NCI-H2227 (cell line): Measurements from ENCODE around the gene PCYT1B.
"Not testable (repeated sequence)": the region's sequence is repeated elsewhere in the genome, so short reads cannot be mapped to it uniquely, and the experiment has no call there.

Experiments
- DNase-seq: peaks from one replicate; lab custom pipeline; 2025; ENCODE audit not compliant: unreplicated experiment; lab: John Stamatoyannopoulos, UW

The PCYT1B gene

DNA sequence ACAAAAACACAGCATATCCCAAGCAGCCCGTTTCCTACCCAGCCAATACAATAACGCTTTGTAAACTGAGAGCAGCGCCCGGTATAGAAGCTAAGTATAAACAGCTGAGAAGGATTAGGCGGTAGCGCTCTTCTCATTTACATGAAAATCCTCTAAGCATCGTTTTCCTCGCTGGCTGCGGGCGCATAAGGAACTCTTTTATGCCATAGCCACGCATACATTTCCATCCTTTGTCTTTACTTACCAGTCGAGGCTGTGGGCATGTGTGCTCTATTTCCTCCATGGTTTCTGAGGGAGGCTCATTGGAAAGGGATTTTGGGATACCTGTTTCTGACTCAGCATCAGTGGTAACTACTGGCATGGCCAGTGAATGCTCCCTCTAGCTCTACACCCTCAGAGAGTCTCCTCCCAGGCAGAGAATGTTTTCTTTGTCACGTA, 383 bp downstream of the PCYT1B start:
- peak; percentile 60 for DNase-seq

DNA sequence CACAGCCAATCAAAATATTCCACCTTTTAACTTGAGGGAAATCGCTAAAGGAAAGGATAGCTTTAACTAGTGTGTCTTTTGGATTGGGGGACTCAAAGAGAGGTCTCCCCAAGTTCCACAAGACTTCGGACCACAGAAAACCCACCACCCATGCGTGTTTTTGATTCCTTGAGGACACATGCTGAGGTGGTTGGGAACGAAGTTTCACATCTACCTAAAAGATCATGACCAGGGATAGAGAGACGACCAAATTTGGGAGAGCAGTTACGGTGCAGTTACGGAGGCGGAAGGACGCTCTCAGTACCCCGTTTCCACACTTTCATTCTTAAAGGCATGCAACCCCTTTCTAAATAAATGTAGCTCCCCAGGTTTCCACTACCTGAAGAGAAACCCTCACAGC, 1.1 kb downstream of the PCYT1B start:
- no peak for DNase-seq

DNA sequence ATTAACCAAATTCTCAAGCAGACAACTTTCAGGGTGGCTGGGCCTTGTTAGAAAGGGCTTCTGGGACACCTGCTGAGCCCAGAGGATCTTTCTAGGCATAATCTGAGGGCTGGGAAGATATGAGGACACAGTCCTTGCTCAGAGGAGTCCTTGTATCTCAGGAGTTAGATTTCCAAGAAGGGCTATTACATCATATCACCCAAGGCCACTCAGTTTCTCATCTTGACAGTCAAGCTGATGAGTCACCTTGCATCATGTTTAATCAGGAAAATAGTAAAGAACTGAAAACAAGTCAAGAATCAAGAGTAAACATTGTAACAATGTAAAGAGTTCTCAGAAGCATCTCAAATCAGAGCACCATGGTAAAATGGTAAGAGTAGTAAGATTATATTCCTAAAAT, 4.0 kb downstream of the PCYT1B start:
- DNase-seq: no peak

DNA sequence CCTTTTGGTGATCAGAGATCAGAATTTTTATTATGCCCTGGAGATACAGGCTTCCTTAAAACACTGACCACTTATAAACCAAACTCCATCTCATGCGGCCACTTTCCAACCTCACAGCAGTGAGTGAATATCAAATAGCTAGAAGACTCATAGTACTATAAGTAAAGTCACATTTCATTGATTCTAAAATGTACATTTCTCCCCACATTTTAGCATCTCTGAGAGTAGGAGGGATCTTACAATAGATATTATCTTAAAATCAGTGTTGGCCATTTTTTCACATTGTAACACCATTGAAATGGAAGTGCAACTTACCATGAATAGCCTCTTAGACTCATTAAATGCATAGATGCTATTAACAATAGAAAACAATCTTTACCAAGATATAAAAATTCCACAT, 17.4 kb downstream of the PCYT1B start:
- DNase-seq: no peak

DNA sequence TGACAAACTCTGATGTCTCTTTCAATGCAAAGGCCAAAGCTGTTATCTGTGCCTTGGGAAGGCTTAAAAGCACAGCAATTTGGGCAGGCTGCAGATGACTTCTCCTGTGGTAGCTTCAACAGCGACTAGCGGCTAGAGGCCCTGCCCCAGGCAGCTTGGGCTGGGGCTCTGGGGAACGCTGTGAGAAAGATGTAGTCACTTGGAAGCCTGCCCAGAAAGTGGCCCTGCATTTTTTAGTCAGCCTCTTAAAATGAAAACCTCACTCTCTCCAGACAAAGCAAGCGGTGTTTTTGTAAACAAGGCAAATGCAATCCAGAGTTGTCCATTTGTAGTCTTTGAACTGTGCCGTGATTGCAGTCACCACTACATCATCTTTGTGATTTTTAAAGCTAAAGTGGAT, 27.5 kb downstream of the PCYT1B start:
- DNase-seq: peak; percentile 61

DNA sequence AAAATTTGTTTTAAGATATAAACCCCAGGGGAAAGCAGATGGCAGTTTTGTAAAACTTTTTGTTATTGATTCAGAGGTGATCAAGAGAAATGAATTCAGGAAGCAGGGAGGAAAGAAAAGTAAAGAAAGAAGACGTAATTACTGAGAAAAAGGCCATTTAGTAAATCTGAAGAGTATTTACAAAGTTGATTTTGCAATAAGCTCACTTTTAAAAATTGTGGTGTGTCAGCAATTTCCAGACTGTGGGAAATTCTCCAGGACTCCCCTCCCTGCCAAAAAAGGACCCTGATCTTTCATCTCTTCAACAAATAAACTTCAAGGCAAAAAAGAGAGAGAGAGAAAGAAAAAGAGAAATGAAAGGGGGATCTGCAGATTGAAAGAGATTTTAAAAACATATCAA, 36.6 kb downstream of the PCYT1B start:
- no peak for DNase-seq

DNA sequence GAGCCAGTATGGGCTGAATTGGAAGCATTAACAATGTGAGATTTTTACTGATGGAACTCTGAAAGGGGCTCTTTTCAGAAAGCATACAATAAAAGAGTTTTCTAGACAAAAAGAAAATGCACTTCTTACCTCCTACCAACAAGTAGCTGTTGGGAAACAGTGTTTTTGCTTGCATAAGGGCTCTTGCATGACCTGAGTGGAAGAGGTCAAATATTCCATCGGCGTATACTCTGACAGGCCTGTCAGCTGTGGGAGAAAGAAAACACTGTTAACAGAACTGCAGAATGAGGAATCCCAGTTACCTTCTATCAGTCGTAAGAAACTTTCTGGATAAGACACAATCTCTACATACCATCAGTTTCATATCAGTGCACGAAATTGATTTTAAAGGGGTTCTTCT, 39.5 kb downstream of the PCYT1B start:
- DNase-seq: no peak

DNA sequence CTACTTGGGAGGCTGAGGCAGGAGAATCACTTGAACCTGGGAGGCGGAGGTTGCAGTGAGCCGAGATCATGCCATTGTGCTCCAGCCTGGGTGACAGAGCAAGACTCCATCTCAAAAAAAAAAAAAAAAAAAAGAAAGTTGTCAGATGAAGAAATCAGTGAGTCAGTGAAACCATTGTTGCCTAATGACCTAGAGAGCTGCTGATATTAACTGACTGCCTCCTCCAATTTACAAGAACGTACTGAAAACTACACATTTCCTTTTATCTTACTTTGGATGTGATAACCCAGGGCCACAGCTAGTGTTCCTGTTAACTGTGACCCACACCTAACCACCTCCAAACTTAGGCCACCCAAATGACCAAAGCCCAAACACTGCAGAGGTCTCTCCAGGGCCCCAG, 41.2 kb downstream of the PCYT1B start:
- DNase-seq: not testable (repeated sequence)

DNA sequence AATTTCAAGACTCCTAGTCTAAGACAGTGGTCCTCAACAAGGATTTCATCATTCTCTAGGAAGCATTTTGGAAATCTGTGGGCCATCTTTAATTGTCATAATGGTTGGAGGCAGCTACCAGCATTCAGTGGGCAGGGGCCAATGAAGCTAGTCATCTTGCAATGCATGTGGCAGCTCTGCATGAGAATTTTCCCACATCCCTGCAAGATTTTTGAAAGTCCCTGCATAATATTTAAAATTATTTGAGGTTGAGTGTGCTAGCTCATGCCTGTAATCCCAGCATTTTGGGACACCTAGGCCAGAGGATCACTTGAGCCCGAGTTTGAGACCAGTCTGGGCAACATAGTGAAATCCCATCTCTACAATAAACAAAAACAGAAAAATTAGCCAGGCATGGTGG, 44.0 kb downstream of the PCYT1B start:
- no peak for DNase-seq

DNA sequence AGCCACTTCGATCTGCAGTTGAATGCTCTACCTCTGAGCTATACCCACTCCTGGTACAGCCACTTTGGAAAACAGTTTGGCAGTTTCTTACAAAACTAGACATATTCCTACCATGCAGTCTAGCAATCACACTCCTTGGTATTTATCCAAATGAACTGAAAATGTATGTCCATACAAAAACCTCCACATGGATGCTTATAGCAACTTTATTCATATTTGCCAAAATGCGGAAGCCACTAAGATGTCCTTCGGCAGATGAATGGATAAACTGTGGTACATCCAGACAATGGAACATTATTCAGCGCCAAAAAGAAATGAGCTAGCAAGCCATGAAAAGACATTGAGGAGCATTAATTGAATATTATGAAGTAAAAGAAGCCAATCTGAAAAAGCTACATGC, 45.3 kb downstream of the PCYT1B start:
- DNase-seq: no peak

DNA sequence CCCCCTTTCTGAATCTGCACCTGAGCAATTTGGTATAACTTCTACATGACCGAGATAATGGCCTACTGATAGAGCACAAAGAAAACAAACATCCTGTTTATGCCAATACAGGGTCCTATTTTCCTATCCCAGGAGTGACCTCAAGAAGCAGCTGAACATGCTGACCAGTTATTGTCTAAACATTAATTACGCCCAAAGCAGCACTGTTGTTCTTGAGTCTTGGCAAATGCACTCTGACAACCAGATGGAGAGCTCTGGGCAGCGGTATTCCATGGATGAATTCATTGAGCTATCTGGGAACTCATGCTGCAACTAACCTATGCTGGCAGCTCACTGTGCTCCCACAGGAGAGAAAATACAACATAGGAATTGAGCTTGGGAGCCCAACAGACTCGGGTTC, 52.6 kb downstream of the PCYT1B start:
- no peak for DNase-seq

DNA sequence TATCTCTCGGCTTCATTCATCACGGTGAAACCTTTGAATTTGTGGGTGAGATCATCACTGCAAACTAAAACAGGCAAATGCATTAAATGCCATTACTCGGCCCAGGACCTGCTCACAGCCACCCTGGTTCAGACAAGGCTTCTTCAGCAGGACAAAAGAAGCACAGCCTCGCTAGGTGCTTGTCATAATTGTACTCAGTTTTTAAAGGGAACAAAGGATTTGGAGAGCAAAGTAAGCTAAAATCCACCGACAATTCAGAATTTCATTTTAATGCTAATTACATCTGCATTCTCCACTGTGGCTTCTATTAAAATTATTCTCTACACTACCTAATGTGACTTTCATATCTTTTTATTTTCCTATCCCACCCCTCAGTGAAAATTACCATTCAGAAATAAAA, 57.0 kb downstream of the PCYT1B start:
- no peak for DNase-seq

DNA sequence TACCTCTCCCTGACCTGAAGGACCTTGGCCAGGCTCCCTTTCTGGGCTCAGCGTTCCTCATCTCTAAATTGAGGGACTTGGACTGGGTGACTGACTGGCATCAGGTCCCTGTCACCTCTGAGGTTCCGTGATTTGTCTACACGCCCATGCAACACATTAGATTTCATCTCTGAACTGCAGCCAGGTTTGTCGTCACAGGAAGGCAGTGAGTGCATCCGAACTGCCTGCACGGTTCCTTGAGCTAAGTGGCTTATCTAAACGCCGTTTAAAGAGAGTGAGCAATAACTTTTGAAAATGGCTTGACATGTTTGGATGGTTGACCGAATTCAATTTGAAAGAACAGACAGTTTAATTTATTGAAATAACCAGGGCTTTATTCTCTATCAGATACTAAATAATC, 70.1 kb downstream of the PCYT1B start:
- DNase-seq: no peak

DNA sequence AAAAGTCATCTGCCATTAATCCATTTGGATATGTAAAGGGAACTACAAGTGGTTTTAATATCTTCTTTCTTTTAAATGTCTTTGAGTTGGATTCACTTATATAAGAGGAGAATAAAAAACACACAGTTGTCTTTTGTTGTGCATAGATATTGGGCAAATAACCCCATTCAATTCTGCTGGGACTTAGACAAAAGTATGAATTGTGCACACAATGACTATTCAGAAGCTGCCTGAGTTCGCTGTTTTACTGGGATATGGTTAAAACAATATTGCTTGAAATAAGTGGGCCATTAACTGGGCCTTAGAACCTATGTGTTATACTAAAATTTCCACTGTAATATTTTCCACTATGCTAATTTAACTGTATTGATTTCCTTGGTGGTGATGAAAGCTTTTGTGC, 71.7 kb downstream of the PCYT1B start:
- no peak for DNase-seq

DNA sequence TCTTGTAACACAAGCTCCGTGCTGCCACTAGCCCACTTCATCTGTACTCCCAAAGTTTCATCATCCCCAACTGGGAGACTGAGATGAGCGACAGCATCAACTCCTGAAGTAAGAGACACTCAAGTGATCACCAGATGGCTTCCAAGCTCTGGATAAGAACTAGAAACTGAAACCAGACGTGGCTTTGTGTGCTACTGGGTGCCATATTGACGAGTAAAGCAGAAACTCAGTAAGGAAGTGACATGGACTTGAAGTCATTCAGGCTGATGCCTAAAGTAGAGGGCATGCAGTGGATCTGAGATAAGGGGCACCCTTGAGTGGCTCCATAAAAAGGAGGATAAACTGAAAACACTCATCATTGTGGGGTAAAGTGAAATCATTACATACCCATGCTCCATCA, 72.4 kb downstream of the PCYT1B start:
- DNase-seq: no peak

DNA sequence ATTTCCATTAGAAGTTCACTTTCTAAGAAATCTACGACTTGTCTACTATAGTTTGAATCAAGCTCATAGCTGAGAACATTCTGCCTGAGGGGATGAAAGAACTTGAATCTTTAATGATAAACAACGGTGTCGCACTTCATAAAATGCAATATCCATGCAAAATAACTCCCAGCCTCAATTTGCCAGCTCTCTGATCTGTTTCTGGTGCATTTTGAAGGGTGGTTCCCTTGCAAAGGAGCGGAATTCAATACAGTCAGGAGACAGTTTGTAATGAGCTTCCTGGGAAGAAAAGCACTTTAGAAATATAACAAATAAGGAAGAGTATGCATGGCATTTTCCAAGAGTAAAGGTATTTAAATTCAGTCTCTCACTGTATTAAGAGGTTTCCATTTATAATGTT, 80.0 kb downstream of the PCYT1B start:
- DNase-seq: no peak

DNA sequence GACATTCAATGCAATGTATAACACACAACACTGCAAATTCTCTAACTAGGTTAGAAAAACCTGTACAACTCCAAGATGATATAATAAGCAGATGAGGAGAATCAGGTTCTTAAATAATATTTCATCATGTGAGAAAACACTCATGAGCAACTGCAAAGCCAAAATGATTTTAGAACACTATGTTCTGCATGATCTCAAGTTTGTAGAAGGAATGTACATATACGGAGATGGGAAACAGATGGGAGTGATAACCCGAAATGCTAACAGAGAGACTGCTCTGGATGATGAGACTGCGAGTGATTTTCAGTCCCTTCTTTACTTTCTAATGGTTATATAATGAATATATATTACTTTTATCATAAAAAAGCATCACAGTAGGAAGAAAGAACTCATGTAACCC, 80.9 kb downstream of the PCYT1B start:
- DNase-seq: no peak

DNA sequence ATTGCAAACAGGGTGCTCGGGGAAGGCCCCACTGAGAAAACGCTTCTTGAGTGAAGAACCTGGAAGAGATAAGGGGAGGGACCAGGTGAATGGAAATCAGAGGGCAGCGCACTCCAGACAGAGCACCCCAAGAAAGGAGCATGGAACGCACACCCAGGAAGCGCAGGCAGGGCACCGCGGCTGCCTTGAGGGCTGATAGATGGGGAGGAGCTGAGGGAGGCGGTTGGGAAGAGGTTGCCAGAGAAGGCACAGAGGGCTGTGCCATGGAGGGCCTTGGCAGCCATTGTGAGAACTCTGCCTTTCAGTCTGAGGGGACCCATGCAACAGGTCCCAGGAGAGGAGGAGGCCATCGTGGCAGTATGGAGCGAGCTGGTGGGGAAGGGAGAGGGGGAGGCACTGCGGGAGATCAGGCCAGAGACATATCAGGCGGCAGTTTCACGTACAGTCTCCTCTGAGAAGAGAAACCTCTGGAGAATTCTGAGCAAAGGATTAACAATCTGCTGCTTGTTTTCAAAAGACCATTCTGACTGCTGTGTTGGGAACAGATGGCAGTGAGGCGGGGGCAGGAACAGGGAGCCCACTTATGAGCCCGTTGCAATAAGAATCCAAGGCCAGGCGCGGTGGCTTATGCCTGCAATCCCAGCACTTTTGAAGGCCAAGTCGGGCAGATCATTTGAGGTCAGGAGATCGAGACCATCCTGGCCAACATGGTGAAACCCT, 83.7 kb downstream of the PCYT1B start:
- DNase-seq: no peak

DNA sequence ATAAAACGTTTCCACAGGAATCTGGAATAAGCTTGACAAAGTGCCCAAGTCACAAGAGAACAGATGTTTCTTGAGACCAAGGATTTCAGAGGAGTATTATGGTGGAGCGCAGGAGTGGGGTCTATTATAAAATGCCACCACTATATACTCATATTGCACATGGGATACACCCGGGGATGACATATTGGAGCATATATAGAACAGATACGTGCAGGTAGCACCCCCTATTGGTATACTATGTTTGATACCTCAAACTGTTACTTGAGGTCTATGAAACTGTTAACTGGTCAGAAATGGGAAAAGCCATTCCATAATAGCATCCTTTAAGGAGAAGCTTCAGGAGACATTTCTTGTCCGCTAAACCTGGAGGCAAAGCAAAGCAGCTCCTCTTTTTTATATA, 86.0 kb downstream of the PCYT1B start:
- DNase-seq: no peak

DNA sequence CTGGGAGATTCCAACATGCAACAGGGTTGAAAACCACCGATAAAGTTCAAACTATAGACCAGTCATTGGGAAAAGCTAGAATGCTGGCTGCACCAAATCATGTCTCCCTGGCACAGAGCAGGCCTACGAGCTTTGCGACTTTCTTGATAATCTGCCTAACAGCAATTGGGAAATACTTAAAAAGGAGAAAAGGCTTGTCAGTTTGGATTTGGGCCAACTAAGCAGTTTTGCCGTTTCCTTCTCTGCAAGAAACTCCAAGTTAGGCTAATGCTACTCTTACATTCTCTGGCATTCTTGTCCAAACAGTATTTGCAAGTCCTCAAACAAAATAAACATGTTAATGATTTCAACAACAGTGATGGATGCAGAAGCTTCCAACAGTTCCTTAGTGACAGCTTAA, 94.1 kb downstream of the PCYT1B start:
- DNase-seq: no peak

DNA sequence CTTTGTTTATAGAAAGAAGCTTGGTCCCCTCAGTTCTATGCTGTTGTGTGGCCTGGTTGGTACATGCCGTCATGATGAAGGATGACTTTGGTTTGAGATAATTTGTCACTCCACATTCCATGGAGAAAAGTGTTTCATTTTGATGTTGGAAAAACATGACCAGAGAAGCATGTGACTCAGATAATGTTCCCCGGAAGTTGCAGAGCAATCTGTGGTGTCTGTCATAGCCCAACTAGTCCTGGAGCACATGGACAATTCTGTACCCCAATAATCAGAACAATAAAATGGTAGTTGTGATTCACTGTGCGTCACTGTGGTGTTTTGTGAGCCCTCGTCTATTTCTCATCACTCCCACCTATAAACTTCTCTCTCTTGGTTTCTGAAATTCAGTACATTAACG, 97.0 kb downstream of the PCYT1B start:
- no peak for DNase-seq

DNA sequence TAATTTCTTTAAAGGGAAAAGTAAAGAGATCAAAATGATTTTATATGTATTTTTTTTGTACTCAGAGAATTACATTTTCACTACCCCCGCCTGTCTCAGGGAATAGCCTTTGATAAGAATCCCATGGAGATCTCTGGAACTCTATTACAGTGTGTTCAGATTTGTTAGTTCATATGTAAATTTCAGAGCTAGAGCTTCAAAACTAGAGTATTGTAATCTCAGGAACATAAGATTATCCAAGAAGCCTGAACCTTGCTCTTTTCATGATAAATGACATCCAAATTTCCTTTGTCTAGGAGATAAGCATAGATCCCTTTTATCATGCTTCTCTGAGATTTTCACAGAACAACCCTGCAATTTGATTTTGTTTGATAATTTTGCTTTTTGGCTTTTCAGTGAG, 99.2 kb downstream of the PCYT1B start:
- DNase-seq: no peak

DNA sequence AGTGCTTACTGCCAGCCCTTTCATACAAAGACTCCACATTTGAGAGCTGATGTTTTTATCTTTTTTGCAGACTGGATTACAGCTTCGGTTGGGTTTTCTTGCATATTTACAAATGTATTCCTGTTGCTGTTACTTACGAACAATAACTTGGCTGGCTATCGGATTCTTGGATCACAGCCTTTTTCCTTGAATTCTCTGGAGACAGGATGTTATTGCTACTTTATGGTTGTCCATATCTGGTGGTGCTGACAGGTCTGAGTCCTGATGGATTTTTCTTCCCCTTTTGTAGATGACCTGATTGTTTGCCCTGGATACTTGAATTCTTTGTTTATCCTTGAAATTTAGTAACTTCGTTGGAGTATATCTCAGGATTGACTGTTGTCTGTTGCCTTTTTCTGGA, 104.4 kb downstream of the PCYT1B start:
- DNase-seq: no peak

DNA sequence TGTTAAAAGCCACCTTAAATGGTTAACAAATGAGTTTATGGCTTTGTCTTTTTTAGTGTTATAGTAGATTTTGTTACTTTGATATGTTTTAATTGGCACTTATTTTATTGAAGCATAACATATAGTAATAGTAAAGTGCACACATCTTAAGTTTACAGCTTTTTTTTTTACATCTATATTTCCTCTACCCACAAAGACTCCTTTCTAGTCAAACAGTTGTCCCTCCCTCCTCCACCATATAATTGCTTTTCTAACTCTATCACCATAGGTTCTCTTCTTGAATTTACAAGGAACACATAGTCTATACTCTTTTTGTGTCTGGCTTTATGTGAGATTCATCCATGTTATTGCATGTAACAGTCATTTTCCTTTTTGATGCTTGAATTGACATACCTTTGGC, 110.6 kb downstream of the PCYT1B start:
- no peak for DNase-seq
